Cerebellar cortex (tissue), 1 donor: ENCODE measurements around the gene SDF4.
"Not testable (repeated sequence)": the region's sequence is repeated elsewhere in the genome, so short reads cannot be mapped to it uniquely, and the experiment has no call there.

Source experiments
- DNase-seq: peaks from one replicate; pipeline ENCODE4 v3.0.0-alpha.2; 2015; ENCODE audit warnings: low spot score

Gene SDF4

DNA sequence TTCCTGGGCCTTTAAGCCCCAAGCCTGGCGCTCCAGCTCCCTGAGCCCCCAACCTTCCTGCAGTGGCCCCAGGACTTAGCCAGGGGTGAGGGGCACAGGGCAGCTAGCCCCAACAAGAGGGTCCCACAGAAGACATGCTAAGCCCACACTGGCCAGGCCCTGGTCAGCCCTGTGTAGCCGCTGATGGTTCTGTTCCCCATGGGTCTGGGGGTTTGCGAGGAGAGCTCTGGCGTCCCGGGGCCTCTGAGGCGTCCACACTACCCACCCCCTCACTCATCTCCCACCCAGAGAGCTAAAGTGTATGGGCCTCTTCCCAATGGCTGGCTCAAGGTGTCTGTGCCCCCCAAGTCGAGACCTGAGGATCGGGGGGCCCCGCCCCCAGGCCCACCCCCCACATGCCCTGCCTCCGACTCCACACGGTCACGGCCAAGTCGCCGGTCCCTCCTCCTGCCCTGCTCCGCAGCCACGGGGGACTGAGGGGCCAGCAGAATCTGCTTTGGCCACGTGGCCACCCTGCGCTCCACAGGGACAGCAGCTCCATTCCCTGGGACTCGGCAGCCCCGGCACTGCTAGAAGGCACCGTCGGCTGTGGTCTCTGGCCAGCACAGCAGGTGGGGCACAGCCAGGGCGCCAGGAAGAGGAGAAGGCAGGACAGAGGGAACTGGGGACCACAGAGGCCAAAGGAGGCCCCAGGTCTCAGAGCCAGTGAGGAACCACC, 33.2 kb downstream of the SDF4 start:
- DNase-seq = no peak

DNA sequence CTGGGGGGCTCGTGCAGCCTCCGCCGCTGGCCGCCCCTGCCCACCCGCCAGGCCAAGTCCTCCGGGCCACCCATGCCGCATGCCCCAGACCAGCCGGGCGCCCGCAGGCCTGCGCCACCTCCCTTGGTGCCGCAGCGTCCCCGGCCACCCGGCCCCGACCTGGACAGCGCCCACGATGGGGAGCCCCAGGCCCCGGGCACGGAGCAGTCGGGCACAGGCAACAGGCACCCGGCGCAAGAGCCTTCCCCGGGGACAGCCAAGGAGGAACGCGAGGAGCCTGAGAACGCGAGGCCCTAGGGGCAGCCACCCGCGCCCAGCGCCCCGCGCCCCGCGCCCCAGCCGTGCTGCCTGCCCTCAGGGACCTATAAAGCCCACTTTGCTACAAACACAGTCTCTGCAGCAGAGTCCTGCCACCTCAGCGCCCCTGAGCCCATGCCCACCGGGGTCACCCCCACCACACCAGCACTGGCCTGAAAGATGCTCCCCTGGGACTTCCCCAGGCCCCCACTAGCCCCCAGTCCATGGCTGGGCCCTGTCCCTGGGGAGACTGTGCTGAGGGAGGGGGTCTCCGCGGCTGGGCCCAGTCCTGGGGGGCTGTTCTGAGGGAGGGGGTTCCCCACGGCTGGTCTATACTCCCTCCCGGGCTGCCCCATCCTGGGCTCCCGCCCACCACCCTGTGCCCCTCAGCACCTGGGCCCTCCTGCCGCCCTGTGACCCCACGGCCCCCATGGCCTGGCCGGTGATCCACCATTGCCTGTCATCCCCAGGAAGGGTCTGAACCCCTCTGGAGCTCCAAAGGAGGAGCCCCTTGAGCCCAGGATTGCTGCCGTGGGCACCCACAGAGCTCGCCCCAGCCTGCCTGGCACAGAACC, 34.0 kb downstream of the SDF4 start:
- no peak for DNase-seq

DNA sequence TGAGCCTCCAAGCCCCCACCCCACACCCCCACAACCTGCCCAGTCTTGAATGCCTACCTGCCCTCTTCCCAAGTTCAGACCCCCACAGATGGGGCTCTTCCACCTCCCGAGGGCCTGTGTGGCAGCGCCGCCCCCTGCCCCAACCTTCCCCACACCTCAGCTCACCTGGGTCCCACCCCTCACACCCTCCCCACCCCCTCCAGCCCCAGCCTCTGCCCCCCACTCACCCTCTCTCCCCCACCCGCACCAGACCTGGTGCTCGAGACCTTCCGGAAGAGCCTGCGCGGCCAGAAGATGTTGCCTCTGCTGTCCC, 34.7 kb downstream of the SDF4 start:
- DNase-seq = no peak

DNA sequence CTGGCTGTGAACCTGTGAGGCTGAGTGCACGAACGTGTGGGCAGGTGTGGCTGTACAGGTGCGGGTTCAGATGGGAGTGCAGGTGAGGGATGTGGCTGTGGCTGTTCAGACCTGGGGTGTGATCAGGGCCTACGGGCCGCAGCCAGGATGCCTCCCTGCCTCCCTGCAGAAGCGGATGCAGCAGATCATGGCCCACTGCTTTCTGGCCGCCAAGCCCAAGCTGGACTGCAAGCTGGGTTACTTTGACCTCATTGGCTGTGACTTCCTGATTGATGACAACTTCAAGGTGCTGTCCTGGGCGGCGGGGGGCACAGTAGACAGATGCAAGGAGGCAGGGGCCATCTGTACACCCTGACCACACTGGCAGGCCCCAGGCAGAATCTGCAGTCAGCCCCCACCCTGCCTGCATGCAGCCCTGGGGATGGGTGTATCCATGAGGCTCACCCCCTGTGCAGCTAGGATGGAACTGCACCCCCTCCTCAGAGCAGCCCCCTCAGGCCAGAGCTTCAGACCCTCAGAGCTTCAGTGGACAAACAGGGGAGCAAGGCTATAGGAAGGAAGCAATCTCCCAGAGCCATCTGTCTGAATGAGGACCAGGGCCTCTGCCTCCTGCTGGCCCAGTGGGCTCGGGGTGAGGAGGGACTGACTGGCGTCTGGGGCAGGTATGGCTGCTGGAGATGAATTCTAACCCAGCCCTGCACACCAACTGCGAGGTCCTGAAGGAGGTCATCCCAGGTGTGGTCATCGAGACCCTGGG, 35.2 kb downstream of the SDF4 start:
- no peak for DNase-seq

DNA sequence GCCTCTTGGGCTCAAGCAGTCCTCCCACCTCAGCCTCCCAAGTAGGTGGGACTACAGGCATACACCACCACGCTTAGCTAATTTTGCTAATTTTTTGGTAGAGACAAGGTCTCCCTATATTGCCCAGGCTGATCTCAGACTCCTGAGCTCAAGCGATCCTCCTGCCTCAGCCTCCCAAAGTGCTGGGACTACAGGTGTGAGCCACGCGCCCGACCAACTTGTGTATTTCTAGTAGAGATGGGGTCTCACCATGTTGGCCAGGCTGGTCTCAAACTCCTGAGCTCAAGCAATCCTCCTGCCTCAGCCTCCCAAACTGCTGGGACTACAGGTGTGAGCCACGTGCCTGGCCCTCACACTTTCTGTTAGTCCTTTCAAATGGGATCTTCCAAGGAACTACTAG, 36.1 kb downstream of the SDF4 start:
- not testable (repeated sequence) for DNase-seq

DNA sequence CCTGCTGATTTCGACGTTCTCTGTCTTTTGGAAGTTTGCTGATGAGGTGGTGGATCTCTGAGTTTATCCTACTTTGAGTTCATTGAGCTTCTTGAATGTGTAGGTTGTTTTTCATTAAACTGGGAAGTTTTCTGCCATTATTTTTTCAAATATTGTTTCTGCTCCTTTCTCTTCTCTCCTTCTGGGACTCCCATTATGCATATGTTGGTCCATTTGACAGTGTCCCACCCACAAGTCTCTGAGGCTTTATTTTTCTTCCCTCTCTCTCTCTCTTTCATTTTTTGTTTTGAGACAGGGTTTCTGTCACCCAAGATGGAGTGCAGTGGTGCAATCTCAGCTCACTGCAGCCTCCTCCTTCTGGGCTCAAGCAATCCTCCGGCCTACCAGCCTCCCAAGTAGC, 37.1 kb downstream of the SDF4 start:
- no peak for DNase-seq

DNA sequence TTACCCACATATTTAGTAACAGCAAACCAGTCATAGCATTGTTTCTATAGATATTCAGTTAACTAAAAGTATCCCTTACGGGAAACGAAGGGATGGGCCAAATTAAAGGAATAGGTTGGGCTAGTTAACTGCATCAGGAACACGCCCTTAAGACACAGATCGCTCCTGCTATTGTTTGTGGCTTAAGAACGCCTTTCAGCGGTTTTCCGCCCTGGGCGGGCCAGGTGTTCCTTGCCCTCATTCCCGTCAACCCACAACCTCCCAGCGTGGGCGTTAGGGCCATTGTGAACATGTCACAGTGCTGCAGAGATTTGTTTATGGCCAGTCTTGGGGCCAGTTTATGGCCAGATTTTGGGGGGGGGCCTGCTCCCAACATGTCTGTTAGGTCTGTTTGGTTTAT, 40.1 kb downstream of the SDF4 start:
- no peak for DNase-seq

DNA sequence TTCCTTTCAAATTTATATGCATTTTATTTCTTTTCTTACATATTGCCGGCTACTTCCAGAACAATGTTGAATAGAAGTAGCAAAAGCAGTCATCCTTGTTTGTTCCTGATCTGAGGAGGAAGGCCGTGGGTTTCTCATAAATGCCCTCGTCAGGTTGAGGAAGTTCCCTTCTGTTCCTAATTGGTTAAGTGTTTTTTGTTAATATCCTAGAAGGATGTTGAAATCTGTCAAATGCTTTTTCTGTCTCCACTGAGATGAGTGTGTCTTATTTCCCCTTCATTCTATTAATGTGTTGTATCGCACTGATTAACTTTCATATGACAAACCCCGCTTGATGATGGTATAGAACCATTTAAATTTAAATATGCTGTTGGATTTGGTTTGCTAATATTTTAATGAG, 42.7 kb downstream of the SDF4 start:
- DNase-seq = no peak

DNA sequence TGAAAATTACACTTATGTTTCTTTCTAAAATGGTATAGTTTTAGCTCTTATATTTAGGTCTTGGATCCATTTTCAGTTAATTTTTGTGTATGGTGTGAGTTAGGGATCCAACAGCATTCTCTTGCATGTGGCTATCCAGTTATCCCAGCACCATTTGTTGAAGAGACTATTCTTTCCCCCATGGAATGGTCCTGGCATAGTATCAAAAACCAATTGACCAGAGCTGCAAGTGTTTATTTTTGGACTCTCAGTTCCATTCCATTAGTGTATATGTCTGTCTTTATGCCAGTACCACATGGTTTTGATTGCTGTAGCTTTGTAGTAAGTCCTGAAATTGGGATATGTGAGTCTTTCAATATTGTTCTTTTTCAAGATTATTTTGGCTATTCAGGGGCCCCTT, 43.9 kb downstream of the SDF4 start:
- DNase-seq = no peak

DNA sequence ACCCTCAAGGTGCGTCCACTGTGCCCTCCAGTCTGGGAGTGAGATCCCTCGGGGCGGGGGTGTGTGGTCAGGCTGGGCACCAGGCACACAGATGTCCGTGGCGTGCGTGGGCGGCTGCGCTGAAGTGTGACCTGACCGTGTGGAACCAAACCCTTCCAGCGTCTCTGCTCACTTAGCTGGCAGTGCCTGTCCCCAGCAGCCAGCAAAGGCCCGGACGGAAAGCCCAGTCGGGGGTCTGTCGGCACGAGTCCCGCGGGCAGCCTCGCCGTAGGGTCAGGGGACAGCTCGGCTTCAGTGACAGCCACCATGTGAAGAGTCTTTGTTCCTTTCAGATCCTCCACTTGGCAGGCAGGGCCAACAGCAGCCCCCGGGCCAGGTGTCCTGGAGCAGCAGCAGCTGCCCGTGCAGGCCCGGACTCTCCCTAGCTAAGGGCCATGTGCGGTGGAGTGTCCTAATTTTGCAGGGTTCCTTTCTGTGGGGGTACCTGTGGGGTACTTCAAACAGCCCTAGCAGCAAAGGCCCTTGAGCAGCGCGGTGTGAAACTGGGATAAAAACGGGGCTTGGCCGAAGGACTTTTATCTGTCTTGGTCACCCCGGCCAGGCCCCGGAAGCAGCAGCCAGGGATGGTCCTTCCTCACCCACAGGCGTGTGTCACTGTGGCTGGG, 46.6 kb downstream of the SDF4 start:
- no peak for DNase-seq

DNA sequence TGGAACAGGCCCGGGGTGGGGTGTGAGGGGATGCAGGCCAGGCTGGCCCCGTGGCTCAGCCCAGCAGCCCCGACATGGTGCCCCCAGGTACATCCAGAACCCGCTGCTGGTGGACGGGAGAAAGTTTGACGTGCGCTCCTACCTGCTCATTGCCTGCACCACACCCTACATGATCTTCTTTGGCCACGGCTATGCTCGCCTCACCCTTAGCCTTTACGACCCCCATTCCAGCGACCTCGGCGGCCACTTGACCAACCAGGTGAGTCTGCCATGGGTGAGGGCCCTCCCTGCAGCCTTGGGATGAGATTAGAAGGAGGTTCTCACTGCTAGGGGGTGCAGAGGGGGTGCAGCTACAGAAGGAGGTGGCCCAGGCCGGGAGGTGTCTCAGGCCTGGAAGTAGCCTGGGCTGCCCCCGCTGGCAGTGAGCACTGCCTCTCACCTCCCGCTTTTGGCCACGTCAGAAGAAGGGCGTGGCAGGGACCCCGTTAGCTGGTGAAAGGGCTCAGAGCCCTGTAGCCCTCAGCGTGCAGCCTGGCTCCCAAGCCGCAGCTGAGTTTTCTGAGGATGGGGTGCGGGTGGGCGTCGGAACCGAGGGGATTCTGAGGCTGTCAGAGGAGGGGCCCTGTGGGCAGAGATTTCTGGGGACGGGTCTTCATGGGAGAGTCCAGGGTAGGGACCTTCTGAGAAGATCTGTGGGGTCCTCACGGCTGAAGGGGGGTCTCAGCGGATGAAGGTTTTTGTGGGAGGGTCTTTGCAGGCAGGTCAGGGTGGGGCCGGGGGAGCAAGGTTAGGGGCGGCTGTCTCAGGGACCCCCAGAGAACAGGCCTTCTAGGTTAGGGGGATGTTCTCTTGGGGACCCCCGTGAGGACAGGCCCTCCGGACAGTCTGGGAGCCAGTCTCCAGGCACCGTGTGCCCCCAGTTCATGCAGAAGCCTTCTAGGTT, 47.7 kb downstream of the SDF4 start:
- DNase-seq = no peak

DNA sequence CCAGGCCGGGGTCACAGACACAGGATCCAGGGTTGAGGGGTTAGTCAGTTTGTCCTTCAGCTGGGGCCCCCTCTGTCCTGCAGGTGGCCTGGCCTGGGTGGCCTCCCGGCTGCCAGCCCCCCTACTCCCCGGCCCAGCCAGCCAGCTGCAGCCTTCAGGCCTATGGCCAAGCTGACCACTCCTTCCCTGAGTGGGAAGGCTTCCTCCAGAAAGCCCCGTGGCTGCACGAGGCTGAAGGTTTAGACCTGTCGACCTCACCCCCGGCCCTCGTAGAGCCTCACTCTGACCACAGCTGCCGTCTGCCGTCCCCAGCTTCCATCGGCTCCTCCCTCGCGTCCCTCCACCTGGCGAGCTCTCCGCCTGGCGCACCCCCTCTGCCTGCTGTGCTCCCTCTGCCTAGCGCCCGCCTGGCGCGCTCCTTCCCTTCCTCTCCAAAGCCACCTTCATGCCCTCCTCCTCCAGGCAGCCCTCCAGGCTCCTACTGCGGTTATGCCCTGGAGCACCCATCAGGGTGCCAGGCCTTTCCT, 48.5 kb downstream of the SDF4 start:
- no peak for DNase-seq

DNA sequence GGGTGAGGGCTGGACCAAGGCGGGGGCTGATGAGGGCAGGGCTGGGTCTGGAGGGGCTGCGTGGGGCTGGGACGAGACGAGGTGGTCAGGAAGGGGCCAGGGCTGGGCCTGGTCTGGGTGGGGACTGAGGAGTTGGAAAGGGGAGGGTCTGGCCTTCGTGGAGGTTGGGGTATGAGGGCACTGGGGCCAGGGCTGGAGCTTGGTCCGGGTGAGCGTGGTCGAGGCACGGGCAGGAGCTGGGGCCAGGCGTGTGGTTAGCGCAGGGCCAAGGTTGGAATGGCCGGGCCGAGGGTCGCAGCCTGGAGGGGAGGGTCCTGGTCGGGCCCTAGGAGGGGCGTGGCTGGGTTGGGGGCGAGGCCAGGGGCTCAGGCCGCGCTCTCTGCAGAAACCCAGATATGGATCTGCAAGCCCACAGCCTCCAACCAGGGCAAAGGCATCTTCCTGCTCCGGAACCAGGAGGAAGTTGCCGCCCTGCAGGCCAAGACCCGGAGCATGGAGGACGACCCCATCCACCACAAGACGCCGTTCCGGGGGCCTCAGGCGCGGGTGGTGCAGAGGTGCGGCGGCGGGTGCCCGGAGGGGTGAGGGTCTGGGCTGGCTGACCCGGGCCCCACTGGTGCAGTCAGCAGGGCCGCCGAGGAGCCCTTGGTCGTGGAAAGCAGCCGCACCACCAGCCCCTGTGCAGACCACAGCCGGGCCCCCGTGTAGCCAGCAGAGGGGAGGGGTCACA, 49.1 kb downstream of the SDF4 start:
- no peak for DNase-seq

DNA sequence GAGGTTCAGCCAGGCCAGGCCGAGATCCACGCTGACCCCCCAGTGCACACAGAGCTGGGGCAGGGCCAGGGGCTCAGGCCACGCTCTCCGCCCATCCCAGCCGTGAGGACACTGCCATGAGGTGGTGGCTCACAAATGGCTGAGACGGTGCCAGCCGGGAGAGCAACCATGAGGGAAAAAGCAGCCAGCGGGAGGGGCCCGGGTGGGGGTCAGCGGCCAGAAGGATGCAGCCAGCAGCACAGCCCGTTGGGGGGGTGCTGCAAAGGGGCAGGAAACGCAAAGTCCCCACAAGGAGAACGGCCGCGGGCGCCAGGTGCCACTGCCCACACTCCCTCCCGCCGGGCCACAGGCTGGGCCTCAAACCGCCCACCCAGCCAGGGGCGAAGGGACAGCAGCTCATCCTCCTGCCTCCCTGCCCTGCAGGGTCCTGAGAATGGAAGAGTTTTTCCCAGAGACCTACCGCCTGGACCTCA, 49.8 kb downstream of the SDF4 start:
- no peak for DNase-seq

DNA sequence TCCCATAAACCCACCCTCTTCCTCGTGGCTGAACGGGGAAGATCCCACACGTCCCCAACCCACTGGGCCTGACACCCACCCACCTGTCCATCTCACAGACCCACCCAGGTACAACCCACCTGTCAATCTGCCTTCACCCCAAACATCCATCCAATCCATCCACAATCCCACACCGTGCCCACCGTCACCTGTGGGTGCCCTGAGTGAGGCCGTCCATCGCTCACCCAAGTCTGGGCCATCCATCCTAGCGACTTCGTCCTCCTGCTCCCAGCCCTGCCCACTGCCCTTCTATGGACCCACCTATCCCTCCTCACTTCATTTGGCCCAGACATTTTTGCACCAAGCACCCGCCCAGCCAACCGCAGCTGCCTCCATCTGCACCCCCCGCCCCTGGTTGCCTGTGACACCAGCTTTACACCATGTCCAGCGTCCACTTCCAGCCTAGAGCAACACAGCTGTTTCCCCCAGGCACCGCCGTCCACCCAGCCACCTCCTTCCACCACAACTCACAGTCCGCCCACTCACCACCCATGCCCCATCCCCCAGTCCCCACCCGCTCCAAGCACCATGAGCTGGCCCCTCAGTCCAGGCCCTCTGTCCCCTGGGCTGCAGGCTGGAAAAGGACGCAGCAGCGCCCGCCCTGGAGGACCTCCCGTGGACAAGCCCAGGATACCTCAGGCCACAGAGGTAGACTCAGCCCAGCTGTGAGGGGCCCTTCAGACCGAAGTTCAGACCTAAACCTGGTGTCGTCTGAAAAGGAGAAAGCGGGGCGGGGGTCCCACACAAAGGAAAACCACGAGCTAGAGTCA, 50.5 kb downstream of the SDF4 start:
- DNase-seq = no peak

DNA sequence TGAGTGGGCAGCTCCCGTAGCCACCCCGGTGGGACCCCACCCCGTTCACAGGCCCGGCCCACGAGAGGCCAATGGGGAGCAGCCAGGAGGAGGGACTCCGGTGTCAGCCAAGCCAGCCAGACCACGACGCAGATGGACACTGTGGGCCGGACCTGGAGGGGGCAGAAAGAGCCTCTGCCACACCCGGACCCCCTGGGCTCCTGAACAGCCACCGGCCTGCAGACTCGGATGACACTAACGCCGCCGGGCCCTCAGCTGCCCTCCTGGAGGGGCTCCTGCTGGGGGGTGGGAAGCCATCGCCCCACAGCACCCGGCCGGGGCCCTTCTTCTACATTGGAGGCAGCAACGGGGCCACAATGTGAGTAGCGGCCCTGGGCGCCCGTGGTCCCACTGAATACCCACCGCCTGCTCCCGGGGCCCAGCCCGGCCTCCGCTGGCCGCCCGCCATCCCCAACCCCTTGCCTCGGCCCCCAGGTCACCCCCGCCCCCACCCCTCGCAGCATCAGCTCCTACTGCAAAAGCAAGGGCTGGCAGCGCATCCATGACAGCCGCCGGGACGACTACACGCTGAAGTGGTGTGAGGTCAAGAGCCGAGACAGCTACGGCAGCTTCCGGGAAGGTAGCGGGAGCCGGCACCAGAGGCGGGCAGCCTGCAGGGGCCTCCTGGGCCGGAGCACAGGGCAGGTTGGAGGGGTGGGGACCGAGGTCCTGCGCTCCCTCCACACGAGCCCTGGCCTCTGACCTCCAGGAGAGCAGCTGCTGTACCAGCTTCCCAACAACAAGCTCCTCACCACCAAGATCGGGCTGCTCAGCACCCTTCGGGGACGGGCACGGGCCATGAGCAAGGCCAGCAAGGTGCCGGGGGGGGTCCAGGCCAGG, 51.6 kb downstream of the SDF4 start:
- no peak for DNase-seq

DNA sequence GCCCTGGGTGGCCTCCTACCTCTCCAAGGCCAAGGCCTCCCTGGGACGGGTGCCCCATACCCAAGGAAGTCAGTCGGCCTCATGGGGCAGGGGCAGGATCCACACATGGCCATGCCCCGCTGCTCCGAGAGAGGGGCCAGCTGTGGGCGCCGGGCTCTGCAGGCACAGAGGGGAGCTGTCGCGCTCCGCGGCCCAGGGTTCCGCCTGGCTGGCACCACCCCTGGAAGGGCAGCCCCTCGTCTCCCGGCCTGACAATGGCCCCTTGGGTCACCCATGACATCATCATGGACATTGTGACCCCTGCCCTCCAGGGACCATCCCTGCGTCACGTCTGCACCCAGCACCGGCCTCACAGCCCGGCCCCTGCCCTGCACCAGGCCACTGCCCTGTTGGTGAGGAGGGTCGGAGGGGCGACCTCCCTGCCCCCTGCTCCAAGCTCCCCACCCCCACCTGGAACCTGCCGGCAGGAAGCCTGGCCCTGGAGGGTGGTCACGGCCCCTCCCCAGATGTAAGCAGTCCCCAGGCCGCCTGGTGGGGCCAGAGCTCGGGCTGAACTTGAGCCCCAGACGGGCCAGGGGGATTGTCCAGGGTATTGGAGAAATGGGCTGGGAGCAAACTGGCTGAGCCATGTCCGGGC, 52.3 kb downstream of the SDF4 start:
- no peak for DNase-seq

DNA sequence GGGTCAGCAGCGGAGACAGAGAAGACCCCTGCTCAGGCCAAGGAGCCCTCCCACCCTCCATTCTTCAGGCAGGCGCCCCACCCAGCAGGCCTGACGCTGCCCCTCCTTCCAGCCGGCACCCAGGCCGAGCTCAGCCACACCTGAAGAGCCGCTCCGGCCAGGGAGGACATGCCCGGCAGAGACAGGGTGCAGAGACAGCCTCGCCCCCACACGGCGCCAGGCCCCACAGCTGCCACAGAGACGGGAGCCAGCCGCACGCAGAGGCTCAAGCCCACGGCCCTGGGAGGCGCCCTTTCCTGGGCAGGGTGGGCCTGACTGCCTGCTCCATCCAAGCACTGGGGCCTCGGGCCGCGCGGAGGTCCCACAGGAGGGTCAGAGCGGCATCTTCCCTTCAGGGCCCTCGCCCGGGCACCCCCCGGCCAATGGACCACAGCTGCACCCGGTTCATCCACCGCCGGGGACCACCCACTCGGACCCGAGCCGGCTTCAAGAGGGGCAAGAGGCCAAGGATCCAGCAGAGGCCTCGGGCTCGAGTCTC, 52.9 kb downstream of the SDF4 start:
- no peak for DNase-seq
